K562 (cell line): ENCODE measurements around the gene ISG20L2. TPM values are rescaled to one million over a fixed set of nuclear protein-coding genes. Genes with fewer than 3 reads are reported as not detected.
A peak's percentile ranks its signal among the peaks of the same experiment; 100 is the strongest.

ENCODE experiments used
- ATF3 ChIP-seq, 2 experiments: fragments of 450-650 bp in 1 of 2; sonication (generic) in 1 of 2; formaldehyde crosslinking in 1 of 2; IDR thresholded peaks in 1 of 2; conservative IDR thresholded peaks in 1 of 2; 2 replicates each; pipeline versions ENCODE4 v1.6.1 to v1.8.1; 2016 to 2023; ENCODE audit warnings: mild to moderate bottlenecking in 2 of 2, moderate library complexity in 2 of 2, inconsistent platforms in 1 of 2, missing genetic modification reagents in 1 of 2
- BCOR ChIP-seq: fragments of 450-650 bp; IDR thresholded peaks from 2 replicates; pipeline ENCODE4 v1.6.1; 2016
- GATAD2A ChIP-seq: fragments of 450-650 bp; IDR thresholded peaks from 2 replicates; pipeline ENCODE4 v1.6.1; 2017
- NRF1 ChIP-seq, 2 experiments: fragments of 450-650 bp; IDR thresholded peaks in 1 of 2; conservative IDR thresholded peaks in 1 of 2; 2 replicates each; pipeline ENCODE4 v1.6.1; 2014; ENCODE audit warnings: mild to moderate bottlenecking in 2 of 2
- PRMT5 ChIP-seq: sonication (generic); formaldehyde crosslinking; IDR thresholded peaks from 2 replicates; pipeline ENCODE4 v1.5.0; 2020; ENCODE audit warnings: missing genetic modification reagents
- SAFB ChIP-seq: fragments of 200-400 bp; formaldehyde crosslinking; IDR thresholded peaks from 2 replicates; pipeline ENCODE4 v1.6.1; 2017; ENCODE audit warnings: low read depth, low read length, borderline replicate concordance
- TAF1 ChIP-seq: IDR thresholded peaks from 2 replicates; pipeline ENCODE4 v1.6.1; 2011; ENCODE audit warnings: mild to moderate bottlenecking, low read length, moderate library complexity; ENCODE audit not compliant: insufficient read depth, control insufficient read depth, severe bottlenecking; ENCODE audit errors: extremely low read depth
- ZKSCAN1 ChIP-seq: fragments of 150-350 bp; IDR thresholded peaks from 2 replicates; pipeline ENCODE4 v1.6.1; 2016; ENCODE audit warnings: low read depth, low read length
- ZNF165 ChIP-seq: fragments of 250-450 bp; sonication (Bioruptor Pico); IDR thresholded peaks from 2 replicates; pipeline ENCODE4 v1.4.0; 2020; ENCODE audit warnings: borderline replicate concordance
- ZNF586 ChIP-seq: fragments of 450-650 bp; formaldehyde crosslinking; conservative IDR thresholded peaks from 2 replicates; pipeline ENCODE4 v1.4.0; 2020; ENCODE audit warnings: mild to moderate bottlenecking, moderate library complexity
- ZNF668 ChIP-seq: fragments of 250-450 bp; sonication (Bioruptor Pico); IDR thresholded peaks from 2 replicates; pipeline ENCODE4 v1.8.0; 2022; ENCODE audit warnings: mild to moderate bottlenecking, inconsistent platforms
- polyA plus RNA-seq, 8 experiments: library from polyadenylated mRNA; depleted of rRNA in 4 of 8; stranded (reverse) in 5 of 8; unstranded in 3 of 8; fragments of >200 nt; fragmentation: Nextera tagmentation in 2 of 8; fragmentation: Illumina TruSeq in 1 of 8; extraction: Ambion mirVana in 2 of 8; extraction: Trizol in 1 of 8; gene quantifications; 2 replicates each; pipeline versions ENCODE4 v1.2.1 to v1.2.3, GENCODE V29; 2011 to 2014; ENCODE audit warnings: inconsistent platforms in 1 of 8, missing spikeins in 1 of 8
- total RNA-seq, 7 experiments: library from RNA; depleted of rRNA in 6 of 7; stranded (reverse); fragments of >200 nt in 6 of 7; fragmentation: Illumina TruSeq in 2 of 7; extraction: Trizol in 2 of 7; gene quantifications; 2 replicates each; pipeline versions ENCODE4 v1.2.1 to v1.2.3, GENCODE V29; 2011 to 2021; ENCODE audit warnings: low replicate concordance in 1 of 7
- TF ChIP-seq, protein P1 (sequence below): fragments of 450-650 bp; formaldehyde crosslinking; IDR thresholded peaks from 2 replicates; pipeline ENCODE4 v1.4.0; 2020; ENCODE audit warnings: mild to moderate bottlenecking
- TF ChIP-seq, protein P2 (sequence below): fragments of 250-450 bp; sonication (Bioruptor Pico); IDR thresholded peaks from 2 replicates; pipeline ENCODE4 v1.8.0; 2021; ENCODE audit warnings: mild to moderate bottlenecking, moderate library complexity
- TF ChIP-seq, protein P3 (sequence below): fragments of 450-650 bp; IDR thresholded peaks from 2 replicates; pipeline ENCODE4 v1.6.1; 2016; ENCODE audit warnings: low read depth

Gene ISG20L2
- total and polyA plus RNA-seq, 9 of the 15 experiments (the other 6 are each of a cell fraction or from before 2014, with no cell fraction given), result 21.3 to 130 (median 50.3) TPM

DNA sequence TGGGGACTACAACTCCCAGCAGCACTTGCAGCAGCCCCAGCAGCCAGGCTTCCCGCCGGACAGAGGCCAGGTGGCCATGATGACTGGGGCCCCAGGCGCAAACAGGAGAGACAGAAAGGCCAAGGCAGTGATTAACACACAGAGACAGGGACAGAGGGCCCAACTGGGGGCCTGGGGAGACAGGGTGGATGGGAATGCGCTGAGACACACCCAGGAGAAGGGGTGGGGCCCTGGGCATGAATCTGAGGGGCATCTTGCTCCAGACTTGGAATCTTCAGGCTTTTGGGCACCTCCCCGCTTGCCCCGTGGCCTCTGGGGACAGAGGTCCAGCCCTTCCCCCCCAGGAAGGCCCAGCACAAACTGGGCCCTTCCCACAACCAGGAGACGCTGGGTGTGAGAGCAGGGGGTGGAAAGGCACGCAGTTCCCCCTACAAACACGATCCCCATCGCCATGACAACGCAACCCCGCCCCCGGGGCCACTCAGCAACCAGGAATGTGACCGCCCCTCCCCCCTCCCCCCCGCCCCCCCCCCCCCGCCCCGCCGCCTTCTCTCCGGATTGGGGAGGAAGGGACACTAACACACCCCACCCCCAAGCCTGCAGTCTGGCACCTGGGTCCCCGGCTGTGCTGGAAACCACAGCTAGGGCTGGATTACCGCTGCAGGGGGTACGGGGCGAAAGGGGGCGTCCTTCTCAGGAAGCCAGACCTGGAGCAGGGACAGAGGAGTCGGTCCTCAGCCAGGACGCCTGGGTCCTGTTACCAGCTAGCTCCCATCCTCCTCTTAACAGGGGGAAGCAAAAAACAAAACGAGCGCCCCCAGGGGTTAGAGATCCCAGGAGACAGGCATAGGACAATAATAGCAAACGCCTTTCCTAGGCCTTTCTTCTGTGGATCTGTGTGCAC, 18.4 kb upstream of the ISG20L2 start (continued):
- TF ChIP-seq ATF3 (IDR thresholded peaks at IDR 0.05) (peak; percentile 35; the same call in 1 of the 2 replicates), ATF3 (CRISPR knock-in tag; conservative IDR thresholded peaks at IDR 0.05) (no peak), SAFB (no peak), PRMT5 (CRISPR knock-in tag) (no peak), BCOR (no peak), ZKSCAN1 (no peak), GATAD2A (0 out of 2 replicates have a peak, but pooled peaks have one; percentile 53), ZNF165 (CRISPR knock-in tag) (no peak), ZNF668 (CRISPR knock-in tag) (no peak), NRF1 (conservative IDR thresholded peaks at IDR 0.05 in 1 of 2, IDR thresholded peaks at IDR 0.05 in 1 of 2) (0 out of 4 replicates have a peak, but pooled peaks of 1 of the 2 experiments have one; percentile 21), TAF1 (peak; percentile 48), ZNF586 (CRISPR knock-in tag) (no peak)
- TF ChIP-seq, protein P1, sequence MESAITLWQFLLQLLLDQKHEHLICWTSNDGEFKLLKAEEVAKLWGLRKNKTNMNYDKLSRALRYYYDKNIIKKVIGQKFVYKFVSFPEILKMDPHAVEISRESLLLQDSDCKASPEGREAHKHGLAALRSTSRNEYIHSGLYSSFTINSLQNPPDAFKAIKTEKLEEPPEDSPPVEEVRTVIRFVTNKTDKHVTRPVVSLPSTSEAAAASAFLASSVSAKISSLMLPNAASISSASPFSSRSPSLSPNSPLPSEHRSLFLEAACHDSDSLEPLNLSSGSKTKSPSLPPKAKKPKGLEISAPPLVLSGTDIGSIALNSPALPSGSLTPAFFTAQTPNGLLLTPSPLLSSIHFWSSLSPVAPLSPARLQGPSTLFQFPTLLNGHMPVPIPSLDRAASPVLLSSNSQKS (CRISPR knock-in tag), result no peak
- TF ChIP-seq, protein P2, sequence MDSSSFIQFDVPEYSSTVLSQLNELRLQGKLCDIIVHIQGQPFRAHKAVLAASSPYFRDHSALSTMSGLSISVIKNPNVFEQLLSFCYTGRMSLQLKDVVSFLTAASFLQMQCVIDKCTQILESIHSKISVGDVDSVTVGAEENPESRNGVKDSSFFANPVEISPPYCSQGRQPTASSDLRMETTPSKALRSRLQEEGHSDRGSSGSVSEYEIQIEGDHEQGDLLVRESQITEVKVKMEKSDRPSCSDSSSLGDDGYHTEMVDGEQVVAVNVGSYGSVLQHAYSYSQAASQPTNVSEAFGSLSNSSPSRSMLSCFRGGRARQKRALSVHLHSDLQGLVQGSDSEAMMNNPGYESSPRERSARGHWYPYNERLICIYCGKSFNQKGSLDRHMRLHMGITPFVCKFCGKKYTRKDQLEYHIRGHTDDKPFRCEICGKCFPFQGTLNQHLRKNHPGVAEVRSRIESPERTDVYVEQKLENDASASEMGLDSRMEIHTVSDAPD (CRISPR knock-in tag), result no peak
- TF ChIP-seq, protein P3, sequence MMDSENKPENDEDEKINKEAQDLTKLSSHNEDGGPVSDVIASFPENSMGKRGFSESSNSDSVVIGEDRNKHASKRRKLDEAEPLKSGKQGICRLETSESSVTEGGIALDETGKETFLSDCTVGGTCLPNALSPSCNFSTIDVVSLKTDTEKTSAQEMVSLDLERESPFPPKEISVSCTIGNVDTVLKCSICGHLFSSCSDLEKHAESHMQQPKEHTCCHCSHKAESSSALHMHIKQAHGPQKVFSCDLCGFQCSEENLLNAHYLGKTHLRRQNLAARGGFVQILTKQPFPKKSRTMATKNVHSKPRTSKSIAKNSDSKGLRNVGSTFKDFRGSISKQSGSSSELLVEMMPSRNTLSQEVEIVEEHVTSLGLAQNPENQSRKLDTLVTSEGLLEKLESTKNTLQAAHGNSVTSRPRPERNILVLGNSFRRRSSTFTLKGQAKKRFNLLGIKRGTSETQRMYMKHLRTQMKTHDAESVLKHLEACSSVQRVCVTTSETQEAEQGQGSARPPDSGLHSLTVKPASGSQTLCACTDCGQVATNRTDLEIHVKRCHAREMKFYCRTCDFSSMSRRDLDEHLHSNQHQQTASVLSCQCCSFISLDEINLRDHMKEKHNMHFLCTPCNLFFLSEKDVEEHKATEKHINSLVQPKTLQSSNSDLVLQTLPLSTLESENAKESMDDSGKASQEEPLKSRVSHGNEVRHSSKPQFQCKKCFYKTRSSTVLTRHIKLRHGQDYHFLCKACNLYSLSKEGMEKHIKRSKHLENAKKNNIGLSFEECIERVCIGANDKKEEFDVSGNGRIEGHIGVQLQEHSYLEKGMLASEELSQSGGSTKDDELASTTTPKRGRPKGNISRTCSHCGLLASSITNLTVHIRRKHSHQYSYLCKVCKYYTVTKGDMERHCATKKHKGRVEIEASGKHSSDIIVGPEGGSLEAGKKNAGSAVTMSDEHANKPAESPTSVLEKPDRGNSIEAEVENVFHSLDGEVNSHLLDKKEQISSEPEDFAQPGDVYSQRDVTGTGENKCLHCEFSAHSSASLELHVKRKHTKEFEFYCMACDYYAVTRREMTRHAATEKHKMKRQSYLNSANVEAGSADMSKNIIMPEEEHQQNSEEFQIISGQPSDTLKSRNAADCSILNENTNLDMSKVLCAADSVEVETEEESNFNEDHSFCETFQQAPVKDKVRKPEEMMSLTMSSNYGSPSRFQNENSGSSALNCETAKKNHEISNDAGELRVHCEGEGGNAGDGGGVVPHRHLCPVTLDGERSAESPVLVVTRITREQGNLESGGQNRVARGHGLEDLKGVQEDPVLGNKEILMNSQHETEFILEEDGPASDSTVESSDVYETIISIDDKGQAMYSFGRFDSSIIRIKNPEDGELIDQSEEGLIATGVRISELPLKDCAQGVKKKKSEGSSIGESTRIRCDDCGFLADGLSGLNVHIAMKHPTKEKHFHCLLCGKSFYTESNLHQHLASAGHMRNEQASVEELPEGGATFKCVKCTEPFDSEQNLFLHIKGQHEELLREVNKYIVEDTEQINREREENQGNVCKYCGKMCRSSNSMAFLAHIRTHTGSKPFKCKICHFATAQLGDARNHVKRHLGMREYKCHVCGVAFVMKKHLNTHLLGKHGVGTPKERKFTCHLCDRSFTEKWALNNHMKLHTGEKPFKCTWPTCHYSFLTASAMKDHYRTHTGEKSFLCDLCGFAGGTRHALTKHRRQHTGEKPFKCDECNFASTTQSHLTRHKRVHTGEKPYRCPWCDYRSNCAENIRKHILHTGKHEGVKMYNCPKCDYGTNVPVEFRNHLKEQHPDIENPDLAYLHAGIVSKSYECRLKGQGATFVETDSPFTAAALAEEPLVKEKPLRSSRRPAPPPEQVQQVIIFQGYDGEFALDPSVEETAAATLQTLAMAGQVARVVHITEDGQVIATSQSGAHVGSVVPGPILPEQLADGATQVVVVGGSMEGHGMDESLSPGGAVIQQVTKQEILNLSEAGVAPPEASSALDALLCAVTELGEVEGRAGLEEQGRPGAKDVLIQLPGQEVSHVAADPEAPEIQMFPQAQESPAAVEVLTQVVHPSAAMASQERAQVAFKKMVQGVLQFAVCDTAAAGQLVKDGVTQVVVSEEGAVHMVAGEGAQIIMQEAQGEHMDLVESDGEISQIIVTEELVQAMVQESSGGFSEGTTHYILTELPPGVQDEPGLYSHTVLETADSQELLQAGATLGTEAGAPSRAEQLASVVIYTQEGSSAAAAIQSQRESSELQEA, result no peak
